A673 (cell line): Measurements from ENCODE around the gene CHMP3. TPM values are rescaled to one million over a fixed set of nuclear protein-coding genes. Genes with fewer than 3 reads are reported as not detected.

Experiments used
- Bru-seq: library from RNA; stranded (reverse); fragments of 400-500 nt; gene quantifications from one replicate; lab custom pipeline; 2021; lab: Mats Ljungman, UMichigan
- BruChase-seq, 2 experiments: library from RNA; stranded (reverse); fragments of 400-500 nt; gene quantifications; one replicate each; lab custom pipeline; 2021; lab: Mats Ljungman, UMichigan
- BruUV-seq: library from RNA; stranded (reverse); fragments of 400-500 nt; replicated peaks from 2 replicates; lab custom pipeline; 2021; lab: Mats Ljungman, UMichigan
- CTCF ChIA-PET: fragments of 300-600 bp; sonication (Branson Sonifier 250); formaldehyde crosslinking; loops from one replicate; lab custom pipeline; 2022; ENCODE audit warnings: antibody characterized with exemption; lab: Charles Lee
- POLR2A ChIA-PET: fragments of 300-600 bp; sonication (Branson Sonifier 250); formaldehyde crosslinking; loops from one replicate; lab custom pipeline; 2022; ENCODE audit warnings: antibody characterized with exemption; ENCODE audit not compliant: low non-redundant PET; lab: Charles Lee
- DNase-seq: peaks from one replicate; pipeline ENCODE4 v3.0.0-alpha.2; 2015; ENCODE audit warnings: low spot score
- H3K27ac ChIP-seq: fragments of 200-600 bp; sonication (generic); 2 replicates; pipeline ENCODE4 v1.5.1; 2016; ENCODE audit warnings: mixed run types, low read depth, mild to moderate bottlenecking, mixed read lengths, antibody characterized with exemption, low read length; ENCODE audit not compliant: poor library complexity, severe bottlenecking
- H3K27me3 ChIP-seq: fragments of 200-600 bp; sonication (generic); replicated peaks from 2 replicates; pipeline ENCODE4 v1.6.1; 2017; ENCODE audit warnings: mixed run types, low read depth, mild to moderate bottlenecking, mixed read lengths, antibody characterized with exemption, low read length; ENCODE audit not compliant: insufficient read depth, poor library complexity
- H3K36me3 ChIP-seq: fragments of 200-600 bp; sonication (generic); 2 replicates; pipeline ENCODE4 v1.6.1; 2016; ENCODE audit warnings: mixed run types, mild to moderate bottlenecking, mixed read lengths, antibody characterized with exemption, low read length; ENCODE audit not compliant: insufficient read depth, poor library complexity, severe bottlenecking
- H3K4me1 ChIP-seq: fragments of 200-600 bp; sonication (generic); 2 replicates; pipeline ENCODE4 v1.6.1; 2017; ENCODE audit warnings: mixed run types, mild to moderate bottlenecking, mixed read lengths, antibody characterized with exemption, low read length; ENCODE audit not compliant: insufficient read depth, poor library complexity, severe bottlenecking
- H3K4me3 ChIP-seq: fragments of 200-600 bp; sonication (generic); 2 replicates; pipeline ENCODE4 v1.5.1; 2016; ENCODE audit warnings: low read depth, mixed run types, mild to moderate bottlenecking, mixed read lengths, low read length; ENCODE audit not compliant: poor library complexity, severe bottlenecking
- H3K9me3 ChIP-seq: fragments of 200-600 bp; sonication (generic); 2 replicates; pipeline ENCODE4 v1.6.1; 2016; ENCODE audit warnings: mixed run types, low read depth, mild to moderate bottlenecking, mixed read lengths, antibody characterized with exemption, low read length; ENCODE audit not compliant: poor library complexity, severe bottlenecking
- CTCF ChIP-seq: fragments of 300-800, 200-600 bp; sonication (generic); conservative IDR thresholded peaks from 2 replicates; pipeline ENCODE4 v1.5.1; 2017; ENCODE audit warnings: low read depth, mild to moderate bottlenecking, antibody characterized with exemption, low read length, moderate library complexity, mixed read lengths
- EZH2 ChIP-seq: fragments of 200-600 bp; sonication (generic); IDR thresholded peaks from 2 replicates; pipeline ENCODE4 v1.6.1; 2017; ENCODE audit warnings: borderline replicate concordance, low read depth, mild to moderate bottlenecking, mixed read lengths, antibody characterized with exemption, low read length; ENCODE audit not compliant: poor library complexity, severe bottlenecking
- intact Hi-C: fragments of 100-400 bp; cut with micrococcal nuclease; formaldehyde crosslinking; loops from one replicate; pipeline ENCODE4 v1.10.0; 2022; ENCODE audit not compliant: unreplicated experiment
- long read RNA-seq: library from polyadenylated mRNA; stranded (forward); transcript quantifications from one replicate; pipeline ENCODE4 v2.0.0, GENCODE V29; 2022
- total RNA-seq: library from RNA; stranded (reverse); gene quantifications from 2 replicates; pipeline ENCODE4 v1.2.3, GENCODE V29; 2021

CHMP3 gene
- 87.5 and 89.0 TPM in 2 replicates for total RNA-seq
- percentile 88 among the genes with signal in this experiment for Bru-seq, nascent RNA
- percentile 97 among the genes with signal in this experiment for BruChase-seq, experiment 1, labeled RNA remaining after a 2-hour chase
- percentile 99 among the genes with signal in this experiment for BruChase-seq, experiment 2, labeled RNA remaining after a 6-hour chase
- long read RNA-seq, transcript CHMP3-201 (6 exons, 3,171 nt): major isoform, 89 of 142 reads
- long read RNA-seq, transcript CHMP3-203 (5 exons, 1,099 nt): minor isoform, 6 of 142 reads
- long read RNA-seq, partial matches to known transcripts: 2 of 142 reads
- long read RNA-seq, other reads (novel, unspliced or antisense): 45 of 142 reads

GRCh38 chr2:86562922-86563649 is at the start of gene CHMP3:
TSS of gene CHMP3 (minus strand) at chr2:86563443. CDS start at chr2:86563348, 95 bp downstream.
- POLR2A ChIA-PET: no interaction called here
- BruUV-seq: TSS peak; percentile 51
- H3K9me3 ChIP-seq: no peaks in the 10 kb centered on the region
- H3K27ac ChIP-seq: peak within 1 kb of the TSS; percentile 99
- intact Hi-C loops: no loop called here
- TF ChIP-seq CTCF (no peak), EZH2 (no peak)
- no peaks in the 10 kb centered on the region for H3K27me3 ChIP-seq
- CTCF ChIA-PET: no interaction called here
- H3K36me3 ChIP-seq: no peaks in the 10 kb centered on the region
- peaks cover 11% of the 10 kb centered on the region for H3K4me1 ChIP-seq
- peak within 1 kb of the TSS; percentile 65 for H3K4me3 ChIP-seq
- DNase-seq: peak; percentile 98

DNA sequence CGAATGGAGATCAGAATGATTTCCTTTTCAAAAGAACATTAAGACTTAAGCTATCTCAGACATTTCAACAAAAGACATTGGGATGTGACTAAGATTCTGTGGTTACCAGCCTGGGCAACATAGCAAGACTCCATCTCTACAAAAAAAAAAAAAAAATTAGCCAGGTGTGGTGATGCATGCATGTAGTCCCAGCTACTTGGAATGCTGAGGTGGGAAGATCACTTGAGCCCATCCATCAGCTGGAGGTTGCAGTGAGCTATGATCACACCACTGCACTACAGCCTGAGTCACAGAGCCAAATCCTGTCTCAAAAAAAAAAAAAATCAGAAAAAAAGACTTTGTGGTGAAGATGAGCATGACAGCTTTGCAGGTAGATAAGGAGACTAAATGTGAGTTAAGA is 47.6 kb upstream of the CHMP3 start:
- Histone ChIP-seq H3K9me3 (no peaks in the 10 kb centered on the region), H3K36me3 (no peaks in the 10 kb centered on the region), H3K27ac (no peak overlapping the region), H3K4me1 (no peaks in the 10 kb centered on the region), H3K27me3 (no peaks in the 10 kb centered on the region), H3K4me3 (no peak overlapping the region)
- POLR2A ChIA-PET: no interaction called here
- BruUV-seq: no TSS peak
- no peak for TF ChIP-seq CTCF
- no peak for TF ChIP-seq EZH2
- DNase-seq: no peak
- CTCF ChIA-PET: no interaction called here
- intact Hi-C loops: no loop called here

DNA sequence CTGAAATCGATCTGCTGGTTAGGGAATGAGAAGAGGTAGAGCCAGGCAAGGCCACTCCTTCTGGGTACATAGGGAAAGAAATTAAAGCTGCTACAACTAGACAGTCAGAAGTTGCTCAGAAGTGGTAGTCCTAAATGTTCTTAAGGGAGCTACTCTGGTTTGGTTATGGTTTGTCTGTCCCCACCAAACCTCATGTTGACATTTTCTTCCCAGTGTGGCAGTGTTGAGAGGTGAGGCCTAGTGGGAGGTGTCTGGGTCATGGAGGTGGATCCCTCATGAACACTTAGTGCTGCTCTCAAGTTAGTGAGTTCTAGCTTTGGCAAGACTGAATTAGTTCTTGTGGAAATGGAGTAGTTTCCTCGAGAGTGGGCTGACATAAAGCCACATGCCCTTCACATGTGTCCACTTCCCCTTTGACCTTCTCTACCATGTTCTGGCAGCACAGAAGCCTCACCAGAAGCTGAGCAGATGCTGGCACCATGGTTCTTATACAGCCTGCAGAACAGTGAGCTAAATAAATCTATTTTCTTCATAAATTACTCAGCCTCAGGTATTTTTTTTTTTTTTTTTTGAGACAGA is 45.7 kb upstream of the CHMP3 start:
- Histone ChIP-seq H3K4me1 (no peaks in the 10 kb centered on the region), H3K27ac (no peak overlapping the region), H3K9me3 (no peaks in the 10 kb centered on the region), H3K27me3 (no peaks in the 10 kb centered on the region), H3K4me3 (no peak overlapping the region), H3K36me3 (no peaks in the 10 kb centered on the region)
- TF ChIP-seq CTCF: no peak
- no peak for TF ChIP-seq EZH2
- BruUV-seq: no TSS peak
- ChIA-PET CTCF (no interaction called here), POLR2A (no interaction called here)
- no peak for DNase-seq
- intact Hi-C loops: no loop called here
